ENCODE measurements around the gene RASAL2. TPM values are rescaled to one million over a fixed set of nuclear protein-coding genes. Genes with fewer than 3 reads are reported as not detected.

Gene RASAL2
- total RNA-seq, 1 experiment from 2014 or later = 36.8 TPM

- H3K27me3 ChIP-seq (replicated peaks; ENCODE audit: control insufficient read depth, insufficient read depth, low read length) = no peaks in the 10 kb centered on the region
- no peak overlapping the region for H3K4me3 ChIP-seq (ENCODE audit: low read depth, low read length)
- BruUV-seq (replicated peaks) = no TSS peak
- no peak for DNase-seq
- ChIA-PET POLR2A (no interaction called here), CTCF (interaction anchor here (3.1 kb wide), 1 partner anchor 189 kb away, joined by 20 read pairs; no protein-coding TSS in a partner anchor)
- H3K27me3 Mint-ChIP-seq (ENCODE audit: insufficient read depth, unreplicated experiment) = no peaks in the 10 kb centered on the region
- no peak for TF ChIP-seq CTCF (IDR thresholded peaks at IDR 0.05; ENCODE audit: insufficient read depth in 1 of 2, low read depth in 1 of 2, low read length in 1 of 2, severe bottlenecking in 1 of 2, unreplicated experiment in 1 of 2)
- H3K9me3 ChIP-seq = no peaks in the 10 kb centered on the region
- intact Hi-C loops (cut with micrococcal nuclease; ENCODE audit: unreplicated experiment) = no loop called here
- H3K4me3 Mint-ChIP-seq (ENCODE audit: unreplicated experiment) = no peak overlapping the region
- no peaks in the 10 kb centered on the region for H3K36me3 Mint-ChIP-seq (ENCODE audit: insufficient read depth, unreplicated experiment)
- H3K36me3 ChIP-seq (ENCODE audit: control insufficient read depth, insufficient read depth, low read length) = no peaks in the 10 kb centered on the region
- H3K4me1 ChIP-seq = no peaks in the 10 kb centered on the region
- no peaks in the 10 kb centered on the region for H3K4me1 Mint-ChIP-seq (ENCODE audit: low read depth, unreplicated experiment)
- no peak overlapping the region for H3K27ac Mint-ChIP-seq (ENCODE audit: unreplicated experiment)
- H3K9me3 Mint-ChIP-seq (ENCODE audit: unreplicated experiment) = no peaks in the 10 kb centered on the region
Measured at GRCh38 chr1:178498896-178499675, 405.2 kb downstream of the RASAL2 start.

- CTCF ChIA-PET = interaction anchor here (0.7 to 3.1 kb wide), 6 partner anchors 28 to 200 kb away, joined by 3 to 20 read pairs (median 3); no protein-coding TSS in a partner anchor
Measured at GRCh38 chr1:178500091-178500770, 406.3 kb downstream of the RASAL2 start.

More at GRCh38 chr1:178500091-178500770, 406.3 kb downstream of the RASAL2 start:
- no peak overlapping the region for H3K4me3 ChIP-seq (ENCODE audit: low read depth, low read length)
- no peaks in the 10 kb centered on the region for H3K4me1 ChIP-seq
- H3K9me3 Mint-ChIP-seq (ENCODE audit: unreplicated experiment) = no peaks in the 10 kb centered on the region
- no peak overlapping the region for H3K4me3 Mint-ChIP-seq (ENCODE audit: unreplicated experiment)
- no peak overlapping the region for H3K27ac Mint-ChIP-seq (ENCODE audit: unreplicated experiment)
- H3K36me3 Mint-ChIP-seq (ENCODE audit: insufficient read depth, unreplicated experiment) = no peaks in the 10 kb centered on the region
- H3K9me3 ChIP-seq = no peaks in the 10 kb centered on the region
- no TSS peak for BruUV-seq (replicated peaks)
- peak in 1 of 2 experiments; percentile 35 for DNase-seq
- intact Hi-C loops (cut with micrococcal nuclease; ENCODE audit: unreplicated experiment) = loop anchor here (2.0 to 10.0 kb wide), 4 partner anchors 29 to 545 kb away; no protein-coding TSS in a partner anchor
- H3K36me3 ChIP-seq (ENCODE audit: control insufficient read depth, insufficient read depth, low read length) = no peaks in the 10 kb centered on the region
- H3K4me1 Mint-ChIP-seq (ENCODE audit: low read depth, unreplicated experiment) = no peaks in the 10 kb centered on the region
- no peaks in the 10 kb centered on the region for H3K27me3 ChIP-seq (replicated peaks; ENCODE audit: control insufficient read depth, insufficient read depth, low read length)
- no peaks in the 10 kb centered on the region for H3K27me3 Mint-ChIP-seq (ENCODE audit: insufficient read depth, unreplicated experiment)
- TF ChIP-seq CTCF (IDR thresholded peaks at IDR 0.05; ENCODE audit: insufficient read depth in 1 of 2, low read depth in 1 of 2, low read length in 1 of 2, severe bottlenecking in 1 of 2, unreplicated experiment in 1 of 2) = peak; percentile 24 to 42
- POLR2A ChIA-PET = interaction anchor here (0.6 kb wide), 1 partner anchor 224 kb away, joined by 9 read pairs; no protein-coding TSS in a partner anchor
